Left lung (tissue), 10 donors: ENCODE measurements around the gene EHMT2. TPM values are rescaled to one million over a fixed set of nuclear protein-coding genes. Genes with fewer than 3 reads are reported as not detected.

Experiments
- ATAC-seq: fragments of 200-7000 bp; cut with Tn5 transposase; one replicate; pipeline ENCODE4 v1.9.1; 2020; ENCODE audit warnings: moderate library complexity
- DNase-seq, 4 donors: peaks; one replicate each; pipeline ENCODE4 v3.0.0-alpha.2; 2013 to 2020
- H3K27ac ChIP-seq, 2 donors: fragments of 200-600 bp; sonication (generic) in 1 of 2; one replicate each; pipeline versions ENCODE4 v1.5.0 to v1.8.0; 2020 to 2021
- H3K27me3 ChIP-seq, 2 donors: fragments of 200-600 bp; sonication (generic) in 1 of 2; one replicate each; pipeline versions ENCODE4 v1.5.0 to v1.8.0; 2020 to 2021
- H3K36me3 ChIP-seq, 2 donors: fragments of 200-600 bp; sonication (generic) in 1 of 2; one replicate each; pipeline versions ENCODE4 v1.5.0 to v1.8.0; 2020 to 2021
- H3K4me1 ChIP-seq, 2 donors: fragments of 200-600 bp; one replicate each; pipeline ENCODE4 v1.8.0; 2021
- H3K4me3 ChIP-seq, 2 donors: fragments of 200-600 bp; sonication (generic) in 1 of 2; one replicate each; pipeline versions ENCODE4 v1.5.0 to v1.8.0; 2020 to 2021; ENCODE audit warnings: mild to moderate bottlenecking in 1 of 2
- H3K9me3 ChIP-seq, 2 donors: fragments of 200-600 bp; sonication (generic) in 1 of 2; one replicate each; pipeline versions ENCODE4 v1.5.0 to v1.8.0; 2020 to 2021
- intact Hi-C, 2 donors: fragments of 100-400 bp; cut with DNase I; formaldehyde crosslinking; loops; one replicate each; pipeline versions ENCODE4 v1.11.2 to v1.14.2; 2022
- polyA plus RNA-seq, 6 donors: library from polyadenylated mRNA; unstranded; fragments of 120-200 nt; gene quantifications; one replicate each; pipeline ENCODE4 v1.2.1, GENCODE V29; 2013; ENCODE audit not compliant: insufficient read length in 6 of 6
- total RNA-seq, 2 donors: library from RNA; stranded (reverse); fragmentation: NEBNext Ultra II Directional; extraction: Animal tissue kit (Norgen Biotek cat#: 25700); gene quantifications; one replicate each; pipeline ENCODE4 v1.2.1, GENCODE V29; 2021
- TF ChIP-seq, protein P1 (sequence below), 2 donors: fragments of 200-600 bp; sonication (generic) in 1 of 2; IDR thresholded peaks; one replicate each; pipeline versions ENCODE4 v1.5.0 to v1.8.0; 2021; ENCODE audit warnings: antibody characterized with exemption in 2 of 2
- donor health status: DM: no; HTN: yes; CAD: no.
- donor health status: DM: no; HTN: no; CAD: no.

The EHMT2 gene
- total and polyA plus RNA-seq, 8 donors: 41.0 to 85.0 (median 75.3) TPM

DNA sequence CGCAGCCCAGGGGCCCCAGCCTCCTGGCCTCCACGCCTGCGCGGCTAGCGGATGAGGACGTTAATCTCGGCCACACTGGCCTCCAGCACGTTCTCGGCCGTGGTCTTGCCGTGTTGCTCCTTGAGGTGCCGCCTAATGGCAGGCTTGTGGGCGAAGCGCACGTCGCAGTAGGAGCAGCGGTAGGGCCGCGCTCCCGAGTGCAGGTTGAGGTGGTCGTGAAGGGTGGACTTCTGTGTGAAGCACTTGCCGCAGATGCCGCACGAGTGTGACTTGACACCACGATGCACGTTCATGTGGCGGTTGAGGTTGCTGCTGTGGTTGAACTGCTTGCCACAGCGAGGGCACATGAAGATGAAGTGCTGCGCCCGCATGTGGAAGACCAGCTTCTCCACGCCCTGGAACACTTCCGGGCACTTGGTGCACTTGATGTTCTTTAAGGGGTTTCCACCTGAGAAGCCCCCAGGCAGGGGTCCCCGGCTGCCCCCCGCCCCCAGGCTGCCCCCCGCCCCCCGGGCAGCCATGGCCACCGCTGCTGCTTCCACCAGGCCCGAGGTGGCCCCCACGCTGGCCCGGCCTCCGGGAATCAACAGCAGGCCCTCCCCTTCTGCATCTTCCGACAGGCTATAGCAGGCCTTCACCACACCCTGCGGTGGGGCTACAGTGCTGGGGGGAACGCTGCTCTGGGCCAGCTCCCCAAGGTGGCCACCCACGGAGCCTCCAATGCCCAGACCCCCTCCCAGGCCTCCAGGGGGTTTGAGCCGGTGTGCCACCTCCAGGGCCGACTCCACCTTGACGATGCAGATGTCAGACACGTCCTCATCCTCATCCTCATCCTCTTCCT is 2.6 kb upstream of the EHMT2 start:
- intact Hi-C loops: no loop called here
- peaks cover 0 to 5% of the 10 kb centered on the region in 2 donors for H3K36me3 ChIP-seq
- DNase-seq (no peak), ATAC-seq (no peak)
- peaks cover 21 to 48% of the 10 kb centered on the region in 2 donors for H3K4me1 ChIP-seq
- H3K9me3 ChIP-seq: no peaks in the 10 kb centered on the region
- H3K4me3 ChIP-seq: no peak overlapping the region
- TF ChIP-seq, protein P1, sequence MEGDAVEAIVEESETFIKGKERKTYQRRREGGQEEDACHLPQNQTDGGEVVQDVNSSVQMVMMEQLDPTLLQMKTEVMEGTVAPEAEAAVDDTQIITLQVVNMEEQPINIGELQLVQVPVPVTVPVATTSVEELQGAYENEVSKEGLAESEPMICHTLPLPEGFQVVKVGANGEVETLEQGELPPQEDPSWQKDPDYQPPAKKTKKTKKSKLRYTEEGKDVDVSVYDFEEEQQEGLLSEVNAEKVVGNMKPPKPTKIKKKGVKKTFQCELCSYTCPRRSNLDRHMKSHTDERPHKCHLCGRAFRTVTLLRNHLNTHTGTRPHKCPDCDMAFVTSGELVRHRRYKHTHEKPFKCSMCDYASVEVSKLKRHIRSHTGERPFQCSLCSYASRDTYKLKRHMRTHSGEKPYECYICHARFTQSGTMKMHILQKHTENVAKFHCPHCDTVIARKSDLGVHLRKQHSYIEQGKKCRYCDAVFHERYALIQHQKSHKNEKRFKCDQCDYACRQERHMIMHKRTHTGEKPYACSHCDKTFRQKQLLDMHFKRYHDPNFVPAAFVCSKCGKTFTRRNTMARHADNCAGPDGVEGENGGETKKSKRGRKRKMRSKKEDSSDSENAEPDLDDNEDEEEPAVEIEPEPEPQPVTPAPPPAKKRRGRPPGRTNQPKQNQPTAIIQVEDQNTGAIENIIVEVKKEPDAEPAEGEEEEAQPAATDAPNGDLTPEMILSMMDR (IDR thresholded peaks at IDR 0.05): no peak
- no peaks in the 10 kb centered on the region for H3K27me3 ChIP-seq
- no peak overlapping the region for H3K27ac ChIP-seq

DNA sequence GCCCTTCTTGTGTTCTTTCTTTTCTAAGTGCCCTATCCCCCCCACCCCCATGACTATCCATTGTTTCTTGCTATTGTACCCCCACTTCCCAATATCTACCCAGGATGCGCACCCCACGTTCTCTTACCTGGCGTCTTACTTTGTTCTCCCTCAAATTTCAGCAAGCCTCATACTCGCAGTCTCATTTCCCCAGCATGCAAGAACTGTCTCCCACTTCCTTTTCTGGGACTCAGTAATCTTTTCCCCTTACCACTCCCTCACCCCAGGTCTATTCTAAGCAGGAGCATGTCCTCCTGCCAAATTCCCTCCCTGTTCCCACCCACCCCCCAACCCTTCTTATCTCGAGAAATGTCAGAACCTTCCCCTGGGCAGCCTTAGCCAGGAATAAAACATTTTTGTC is 1.7 kb upstream of the EHMT2 start:
- Histone ChIP-seq H3K4me1 (peaks cover 21 to 48% of the 10 kb centered on the region in 2 donors), H3K27me3 (no peaks in the 10 kb centered on the region), H3K36me3 (peaks cover 0 to 14% of the 10 kb centered on the region in 2 donors), H3K4me3 (no peak overlapping the region), H3K27ac (no peak overlapping the region), H3K9me3 (no peaks in the 10 kb centered on the region)
- TF ChIP-seq, protein P1 (IDR thresholded peaks at IDR 0.05): no peak
- no peak for ATAC-seq
- intact Hi-C loops: no loop called here
- no peak for DNase-seq

GRCh38 chr6:31898383-31899011 is 999 bp upstream of the EHMT2 start:
- TF ChIP-seq, protein P1 (IDR thresholded peaks at IDR 0.05): no peak
- Histone ChIP-seq H3K27me3 (no peaks in the 10 kb centered on the region), H3K4me1 (peaks cover 21 to 48% of the 10 kb centered on the region in 2 donors), H3K27ac (peak overlapping the region; percentile 75 to 81), H3K9me3 (no peaks in the 10 kb centered on the region), H3K4me3 (peak overlapping the region; percentile 71 to 93), H3K36me3 (peaks cover 0 to 22% of the 10 kb centered on the region in 2 donors)
- peak in 1 of 4 donors; percentile 40 for DNase-seq
- intact Hi-C loops: no loop called here
- ATAC-seq: peak; percentile 47

- Histone ChIP-seq H3K27me3 (no peaks in the 10 kb centered on the region), H3K36me3 (peaks cover 0 to 36% of the 10 kb centered on the region in 2 donors), H3K4me1 (peaks cover 15 to 39% of the 10 kb centered on the region in 2 donors), H3K4me3 (peak overlapping the region; percentile 71 to 93), H3K27ac (peak overlapping the region; percentile 33 to 66), H3K9me3 (no peaks in the 10 kb centered on the region)
- TF ChIP-seq, protein P1 (IDR thresholded peaks at IDR 0.05): no peak
- ATAC-seq (no peak), DNase-seq (no peak)
- intact Hi-C loops: no loop called here
These were observed 464 bp downstream of the EHMT2 start for GRCh38 chr6:31896856-31897611.
